NOMO-1 treated with DMSO at 0.1 percent for 48 hours (cell line): ENCODE data around the gene SNW1.

Source experiments
- DNase-seq: peaks from one replicate; lab custom pipeline; 2025; ENCODE audit not compliant: unreplicated experiment; lab: John Stamatoyannopoulos, UW

SNW1 gene

DNA sequence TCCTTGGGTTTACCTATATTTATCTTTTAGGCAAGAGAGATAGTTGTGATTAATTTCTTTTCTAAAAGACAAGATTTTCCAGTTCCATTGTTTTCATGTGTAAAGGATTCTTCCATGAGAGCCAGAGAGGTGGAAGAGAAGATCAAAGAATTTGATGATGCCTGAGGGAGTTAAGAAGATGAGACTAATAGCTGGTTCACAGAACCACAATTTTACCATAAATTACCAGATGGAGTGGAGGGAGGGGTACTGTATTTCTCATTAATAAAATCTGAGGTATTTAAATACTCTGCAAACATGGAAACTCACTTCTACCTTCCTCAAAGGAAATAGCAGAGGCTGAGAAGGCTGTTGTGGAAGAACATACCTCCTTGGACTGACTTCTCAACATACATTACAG lies 87.8 kb downstream of the SNW1 start:
- no peak for DNase-seq
